OCI-LY1 (cell line): ENCODE results near the gene SCTR.

Source experiments
- H2AFZ ChIP-seq: fragments of 200-600 bp; sonication (generic), shearing (Covaris generic); 2 replicates; pipeline ENCODE4 v1.6.0; 2014; ENCODE audit warnings: antibody characterized with exemption, mild to moderate bottlenecking, low read length
- H3F3A ChIP-seq: fragments of 200-600 bp; sonication (generic), shearing (Covaris generic); 2 replicates; pipeline ENCODE4 v1.6.0; 2014; ENCODE audit warnings: mild to moderate bottlenecking, antibody characterized with exemption, low read length, moderate library complexity; ENCODE audit not compliant: insufficient read depth
- H3K27ac ChIP-seq: fragments of 200-600 bp; sonication (generic); 2 replicates; pipeline ENCODE4 v1.5.1; 2014; ENCODE audit warnings: low read length, mixed run types, mild to moderate bottlenecking, low read depth; ENCODE audit not compliant: poor library complexity, severe bottlenecking
- H3K27me3 ChIP-seq: fragments of 200-600 bp; sonication (generic); 2 replicates; pipeline ENCODE4 v1.6.0; 2014; ENCODE audit warnings: antibody characterized with exemption, mild to moderate bottlenecking, low read length, moderate library complexity; ENCODE audit not compliant: insufficient read depth
- H3K36me3 ChIP-seq: fragments of 200-600 bp; sonication (generic); 2 replicates; pipeline ENCODE4 v1.6.1; 2014; ENCODE audit warnings: mild to moderate bottlenecking, antibody characterized with exemption, low read length, moderate library complexity, mixed read lengths; ENCODE audit not compliant: insufficient read depth
- H3K4me1 ChIP-seq: fragments of 200-600 bp; sonication (generic); 2 replicates; pipeline ENCODE4 v1.5.1; 2014; ENCODE audit warnings: mild to moderate bottlenecking, low read length, moderate library complexity; ENCODE audit not compliant: insufficient read depth, severe bottlenecking
- H3K4me2 ChIP-seq: fragments of 200-600 bp; sonication (generic), shearing (Covaris generic); 2 replicates; pipeline ENCODE4 v1.6.1; 2014; ENCODE audit warnings: low read length
- H3K4me3 ChIP-seq: fragments of 200-600 bp; sonication (generic); 2 replicates; pipeline ENCODE4 v1.5.1; 2014; ENCODE audit warnings: low read length, low read depth, mild to moderate bottlenecking, mixed read lengths; ENCODE audit not compliant: poor library complexity, severe bottlenecking
- H3K79me2 ChIP-seq: fragments of 200-600 bp; shearing (Covaris generic); 2 replicates; pipeline ENCODE4 v1.6.1; 2016; ENCODE audit warnings: mixed run types, low read length, mixed read lengths; ENCODE audit not compliant: insufficient read depth
- H3K9ac ChIP-seq: fragments of 200-600 bp; sonication (generic), shearing (Covaris generic); 2 replicates; pipeline ENCODE4 v1.6.1; 2014; ENCODE audit warnings: mild to moderate bottlenecking, low read length, mixed read lengths
- H3K9me2 ChIP-seq: fragments of 200-600 bp; sonication (generic), shearing (Covaris generic); 2 replicates; pipeline ENCODE4 v1.6.1; 2014; ENCODE audit warnings: low read depth, mild to moderate bottlenecking, low read length, mixed read lengths
- H3K9me3 ChIP-seq: fragments of 200-600 bp; shearing (Covaris generic); 2 replicates; pipeline ENCODE4 v1.6.1; 2014; ENCODE audit warnings: low read length, mixed read lengths
- H4K20me1 ChIP-seq: fragments of 200-600 bp; sonication (generic), shearing (Covaris generic); 2 replicates; pipeline ENCODE4 v1.6.0; 2016; ENCODE audit warnings: mild to moderate bottlenecking, low read length; ENCODE audit not compliant: insufficient read depth
- EZH2 ChIP-seq: fragments of 200-600 bp; sonication (generic), shearing (Covaris generic); IDR thresholded peaks from 2 replicates; pipeline ENCODE4 v1.8.0; 2017; ENCODE audit warnings: borderline replicate concordance, mixed run types, mild to moderate bottlenecking, antibody characterized with exemption, low read length, moderate library complexity, mixed read lengths
- TF ChIP-seq, protein P1 (sequence below): fragments of 200-600 bp; sonication (generic), shearing (Covaris generic); IDR thresholded peaks from 2 replicates; pipeline ENCODE4 v1.5.1; 2017; ENCODE audit warnings: mild to moderate bottlenecking, antibody characterized with exemption, low read length, moderate library complexity, mixed read lengths

SCTR gene

DNA sequence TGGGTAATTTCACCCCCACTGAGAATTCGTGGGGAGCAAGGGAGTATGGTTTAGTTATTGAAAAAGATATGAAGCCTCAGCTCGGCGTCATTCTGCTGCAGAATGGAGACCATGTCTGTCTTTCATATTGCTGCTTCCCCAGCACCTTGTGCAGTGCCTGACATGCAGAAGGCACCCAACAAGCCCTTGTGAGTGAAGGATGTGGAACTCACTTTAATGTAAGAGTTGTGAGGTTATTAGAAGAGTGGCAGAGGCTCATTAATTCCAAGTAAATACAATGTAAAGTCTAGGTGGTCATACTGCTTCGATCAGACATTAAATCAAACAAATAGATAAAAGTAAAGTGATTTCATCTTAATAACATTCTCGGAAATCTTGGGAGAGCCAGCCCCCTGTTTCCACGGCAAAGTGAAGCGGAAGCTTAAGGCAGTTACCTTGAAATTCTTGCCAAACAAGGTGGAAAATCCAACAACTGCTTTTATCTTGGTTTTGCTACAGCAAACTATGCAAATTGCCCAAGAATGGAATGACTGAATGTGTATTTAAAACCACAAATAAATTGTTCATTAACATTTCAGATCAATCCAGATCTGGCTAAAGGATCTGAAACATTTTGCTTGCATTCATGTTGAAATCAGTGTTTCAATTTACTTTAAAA, 29.5 kb upstream of the SCTR start:
- no peaks in the 10 kb centered on the region for H3K36me3 ChIP-seq
- no peak overlapping the region for H3K4me2 ChIP-seq
- no peaks in the 10 kb centered on the region for H3K4me1 ChIP-seq
- H4K20me1 ChIP-seq, result no peaks in the 10 kb centered on the region
- TF ChIP-seq, protein P1, sequence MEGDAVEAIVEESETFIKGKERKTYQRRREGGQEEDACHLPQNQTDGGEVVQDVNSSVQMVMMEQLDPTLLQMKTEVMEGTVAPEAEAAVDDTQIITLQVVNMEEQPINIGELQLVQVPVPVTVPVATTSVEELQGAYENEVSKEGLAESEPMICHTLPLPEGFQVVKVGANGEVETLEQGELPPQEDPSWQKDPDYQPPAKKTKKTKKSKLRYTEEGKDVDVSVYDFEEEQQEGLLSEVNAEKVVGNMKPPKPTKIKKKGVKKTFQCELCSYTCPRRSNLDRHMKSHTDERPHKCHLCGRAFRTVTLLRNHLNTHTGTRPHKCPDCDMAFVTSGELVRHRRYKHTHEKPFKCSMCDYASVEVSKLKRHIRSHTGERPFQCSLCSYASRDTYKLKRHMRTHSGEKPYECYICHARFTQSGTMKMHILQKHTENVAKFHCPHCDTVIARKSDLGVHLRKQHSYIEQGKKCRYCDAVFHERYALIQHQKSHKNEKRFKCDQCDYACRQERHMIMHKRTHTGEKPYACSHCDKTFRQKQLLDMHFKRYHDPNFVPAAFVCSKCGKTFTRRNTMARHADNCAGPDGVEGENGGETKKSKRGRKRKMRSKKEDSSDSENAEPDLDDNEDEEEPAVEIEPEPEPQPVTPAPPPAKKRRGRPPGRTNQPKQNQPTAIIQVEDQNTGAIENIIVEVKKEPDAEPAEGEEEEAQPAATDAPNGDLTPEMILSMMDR, result no peak
- H3K27ac ChIP-seq, result no peak overlapping the region
- H3K9me2 ChIP-seq, result no peaks in the 10 kb centered on the region
- H3K27me3 ChIP-seq, result no peaks in the 10 kb centered on the region
- no peaks in the 10 kb centered on the region for H3K79me2 ChIP-seq
- H3K9ac ChIP-seq, result no peak overlapping the region
- no peak overlapping the region for H3K4me3 ChIP-seq
- no peaks in the 10 kb centered on the region for H3K9me3 ChIP-seq
- H2AFZ ChIP-seq, result no peak overlapping the region
- no peaks in the 10 kb centered on the region for H3F3A ChIP-seq

DNA sequence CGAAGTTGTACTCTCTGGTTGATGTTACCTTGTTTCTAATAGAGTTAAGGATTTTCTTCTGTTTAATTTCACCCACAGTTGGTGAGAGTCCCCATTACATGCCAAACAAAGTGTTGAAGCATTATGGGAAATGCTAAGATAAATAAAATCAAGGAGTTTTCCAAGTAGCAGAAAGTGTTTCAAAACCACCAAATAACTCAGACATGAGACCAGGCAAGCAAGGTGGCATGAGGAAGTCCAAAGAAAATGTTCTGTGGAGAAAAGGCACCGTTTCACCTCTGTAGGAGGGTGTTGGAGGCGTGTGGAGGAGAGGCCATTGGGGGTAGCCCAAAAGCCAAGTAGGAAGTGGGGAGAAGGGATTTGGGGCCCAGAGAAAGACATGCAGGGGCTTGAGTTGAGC, 28.6 kb upstream of the SCTR start:
- Histone ChIP-seq H3K4me3 (no peak overlapping the region), H3K27me3 (no peaks in the 10 kb centered on the region)

DNA sequence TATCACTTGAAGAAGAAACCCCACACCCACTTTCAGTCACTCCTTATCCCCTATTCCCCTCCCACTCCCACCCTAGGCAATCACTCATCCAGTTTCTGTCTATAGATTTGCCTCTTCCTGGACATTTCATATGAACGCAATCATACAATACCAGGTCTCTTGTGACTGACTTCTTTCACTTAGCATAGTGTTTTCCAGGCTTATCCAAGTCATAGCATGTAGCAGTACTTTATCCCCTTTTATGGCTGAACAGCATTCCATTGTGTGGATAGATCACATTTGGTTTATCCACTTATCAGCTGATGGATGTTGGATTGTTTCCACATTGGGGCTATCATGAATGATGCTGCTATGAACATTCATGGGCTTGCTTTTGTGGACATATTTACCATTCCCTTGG, 26.6 kb upstream of the SCTR start:
- no peaks in the 10 kb centered on the region for H3K9me2 ChIP-seq
- H3K36me3 ChIP-seq, result no peaks in the 10 kb centered on the region
- H3F3A ChIP-seq, result no peaks in the 10 kb centered on the region
- H4K20me1 ChIP-seq, result no peaks in the 10 kb centered on the region
- no peak overlapping the region for H3K9ac ChIP-seq
- no peak overlapping the region for H3K4me3 ChIP-seq
- H3K4me1 ChIP-seq, result no peaks in the 10 kb centered on the region
- H3K9me3 ChIP-seq, result no peaks in the 10 kb centered on the region
- H3K27ac ChIP-seq, result no peak overlapping the region
- H3K4me2 ChIP-seq, result no peak overlapping the region
- H2AFZ ChIP-seq, result no peak overlapping the region
- no peak for TF ChIP-seq EZH2
- TF ChIP-seq, protein P1, result no peak
- no peaks in the 10 kb centered on the region for H3K27me3 ChIP-seq
- H3K79me2 ChIP-seq, result no peaks in the 10 kb centered on the region

More for the DNA sequence above, 28.6 kb upstream of the SCTR start:
- Histone ChIP-seq H3K4me1 (no peaks in the 10 kb centered on the region), H3K9me3 (no peaks in the 10 kb centered on the region), H3K36me3 (no peaks in the 10 kb centered on the region), H3K27ac (no peak overlapping the region), H3K79me2 (no peaks in the 10 kb centered on the region), H3F3A (no peaks in the 10 kb centered on the region), H2AFZ (no peak overlapping the region), H3K9ac (no peak overlapping the region), H3K4me2 (no peak overlapping the region), H3K9me2 (no peaks in the 10 kb centered on the region), H4K20me1 (no peaks in the 10 kb centered on the region)
- no peak for TF ChIP-seq EZH2
- TF ChIP-seq, protein P1, result no peak
